K562 (cell line): ENCODE results near the gene CSTB. TPM values are rescaled to one million over a fixed set of nuclear protein-coding genes. Genes with fewer than 3 reads are reported as not detected.

Experiments
- DMBX1 ChIP-seq: fragments of 250-450 bp; sonication (Bioruptor Pico); IDR thresholded peaks from 2 replicates; pipeline ENCODE4 v1.8.0; 2022; ENCODE audit warnings: inconsistent platforms, mild to moderate bottlenecking, moderate library complexity, borderline replicate concordance
- JUND ChIP-seq, 2 experiments: IDR thresholded peaks; 2 replicates in 1 of 2; 3 replicates in 1 of 2; pipeline ENCODE4 v1.6.1; 2011; ENCODE audit warnings: borderline replicate concordance in 2 of 2, low read depth in 2 of 2, low read length in 2 of 2, improper control_type of control experiment in 1 of 2, missing biosample characterization in 1 of 2, missing genetic modification characterization in 1 of 2, missing genetic modification reagents in 1 of 2
- MAZ ChIP-seq, 2 experiments: fragments of 450-650 bp in 1 of 2; sonication (generic) in 1 of 2; formaldehyde crosslinking; IDR thresholded peaks in 1 of 2; conservative IDR thresholded peaks in 1 of 2; 2 replicates each; pipeline versions ENCODE4 v1.4.0 to v1.5.0; 2020; ENCODE audit warnings: mild to moderate bottlenecking in 1 of 2, missing genetic modification reagents in 1 of 2
- NCOA4 ChIP-seq: fragments of 450-650 bp; IDR thresholded peaks from 2 replicates; pipeline ENCODE4 v1.6.1; 2018; ENCODE audit warnings: mild to moderate bottlenecking; ENCODE audit not compliant: partially characterized antibody
- NR4A1 ChIP-seq, 2 experiments: fragments of 250-450 bp in 1 of 2; fragments of 450-650 bp in 1 of 2; sonication (Bioruptor Pico) in 1 of 2; IDR thresholded peaks; 2 replicates each; pipeline versions ENCODE4 v1.4.0 to v1.6.1; 2016 to 2020; ENCODE audit warnings: mild to moderate bottlenecking in 2 of 2, missing compliant biosample characterization in 1 of 2, missing genetic modification characterization in 1 of 2, moderate library complexity in 1 of 2
- SNRNP70 ChIP-seq: fragments of 200-400 bp; formaldehyde crosslinking; optimal IDR thresholded peaks from 2 replicates; pipeline ENCODE3; 2017; ENCODE audit warnings: low read depth, low read length
- ZNF239 ChIP-seq: fragments of 250-450 bp; sonication (Bioruptor Pico); IDR thresholded peaks from 2 replicates; pipeline ENCODE4 v1.4.0; 2020; ENCODE audit warnings: mild to moderate bottlenecking
- polyA plus RNA-seq, 8 experiments: library from polyadenylated mRNA; depleted of rRNA in 4 of 8; stranded (reverse) in 5 of 8; unstranded in 3 of 8; fragments of >200 nt; fragmentation: Nextera tagmentation in 2 of 8; fragmentation: Illumina TruSeq in 1 of 8; extraction: Ambion mirVana in 2 of 8; extraction: Trizol in 1 of 8; gene quantifications; 2 replicates each; pipeline versions ENCODE4 v1.2.1 to v1.2.3, GENCODE V29; 2011 to 2014; ENCODE audit warnings: inconsistent platforms in 1 of 8, missing spikeins in 1 of 8
- total RNA-seq, 7 experiments: library from RNA; depleted of rRNA in 6 of 7; stranded (reverse); fragments of >200 nt in 6 of 7; fragmentation: Illumina TruSeq in 2 of 7; extraction: Trizol in 2 of 7; gene quantifications; 2 replicates each; pipeline versions ENCODE4 v1.2.1 to v1.2.3, GENCODE V29; 2011 to 2021; ENCODE audit warnings: low replicate concordance in 1 of 7
- TF ChIP-seq, protein P1 (sequence below): IDR thresholded peaks from 3 replicates; pipeline ENCODE4 v1.6.1; 2011; ENCODE audit warnings: borderline replicate concordance, mild to moderate bottlenecking, moderate library complexity; ENCODE audit not compliant: insufficient read length; ENCODE audit errors: extremely low read depth
- TF ChIP-seq, protein P2 (sequence below): fragments of 250-450 bp; sonication (Bioruptor Pico); IDR thresholded peaks from 2 replicates; pipeline ENCODE4 v1.4.0; 2020

Gene CSTB
- total and polyA plus RNA-seq, 9 of the 15 experiments (the other 6 are each of a cell fraction or from before 2014, with no cell fraction given) = 12.4 to 65.0 (median 31.7) TPM

DNA sequence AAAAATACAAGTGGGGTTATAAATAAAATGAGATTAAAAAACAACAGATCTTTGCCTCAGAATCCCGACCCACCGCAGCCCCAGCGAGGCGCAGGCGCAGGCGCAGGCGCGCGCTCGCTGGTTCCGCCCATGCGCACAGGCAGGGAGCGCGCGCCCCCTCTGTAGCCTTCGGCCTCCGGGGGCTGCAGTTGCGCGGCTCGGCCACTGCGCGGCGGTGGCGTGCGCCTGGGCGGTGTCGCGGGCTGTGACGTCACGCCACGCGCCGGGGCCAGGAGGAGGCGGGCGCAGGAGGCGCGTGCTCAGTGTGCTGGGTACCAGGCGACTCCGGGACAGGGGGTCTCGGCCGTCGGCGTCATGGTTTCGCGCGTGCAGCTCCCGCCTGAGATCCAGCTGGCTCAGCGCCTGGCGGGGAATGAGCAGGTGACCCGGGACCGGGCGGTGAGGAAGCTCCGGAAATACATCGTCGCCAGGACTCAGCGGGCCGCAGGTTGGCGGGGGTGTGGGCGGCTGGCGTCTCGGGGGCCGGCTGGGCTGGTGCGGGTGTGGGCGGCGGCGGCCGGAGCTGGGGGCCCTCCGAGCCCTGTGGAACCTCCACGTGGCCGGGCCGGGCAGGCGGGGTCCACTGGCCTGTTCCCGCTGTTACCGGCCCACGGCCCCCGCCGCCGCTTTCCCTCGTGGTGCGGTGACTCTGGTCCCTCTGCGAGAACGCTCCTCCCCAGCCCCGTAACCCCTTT lies 13.3 kb upstream of the CSTB start, which contains the start of gene RRP1 (continued):
- no peak for TF ChIP-seq DMBX1 (CRISPR knock-in tag)
- peak; percentile 85 for TF ChIP-seq JUND (IDR thresholded peaks at IDR 0.05; ENCODE audit: borderline replicate concordance, low read depth, low read length)
- no peak; the same call in 2 of the 3 replicates for TF ChIP-seq JUND (tag; IDR thresholded peaks at IDR 0.05; ENCODE audit: borderline replicate concordance, low read depth, low read length)
- no peak for TF ChIP-seq SNRNP70
- TF ChIP-seq MAZ (CRISPR knock-in tag; conservative IDR thresholded peaks at IDR 0.05 in 1 of 2, IDR thresholded peaks at IDR 0.05 in 1 of 2) = peak; percentile 80 to 98
- TF ChIP-seq, protein P1, sequence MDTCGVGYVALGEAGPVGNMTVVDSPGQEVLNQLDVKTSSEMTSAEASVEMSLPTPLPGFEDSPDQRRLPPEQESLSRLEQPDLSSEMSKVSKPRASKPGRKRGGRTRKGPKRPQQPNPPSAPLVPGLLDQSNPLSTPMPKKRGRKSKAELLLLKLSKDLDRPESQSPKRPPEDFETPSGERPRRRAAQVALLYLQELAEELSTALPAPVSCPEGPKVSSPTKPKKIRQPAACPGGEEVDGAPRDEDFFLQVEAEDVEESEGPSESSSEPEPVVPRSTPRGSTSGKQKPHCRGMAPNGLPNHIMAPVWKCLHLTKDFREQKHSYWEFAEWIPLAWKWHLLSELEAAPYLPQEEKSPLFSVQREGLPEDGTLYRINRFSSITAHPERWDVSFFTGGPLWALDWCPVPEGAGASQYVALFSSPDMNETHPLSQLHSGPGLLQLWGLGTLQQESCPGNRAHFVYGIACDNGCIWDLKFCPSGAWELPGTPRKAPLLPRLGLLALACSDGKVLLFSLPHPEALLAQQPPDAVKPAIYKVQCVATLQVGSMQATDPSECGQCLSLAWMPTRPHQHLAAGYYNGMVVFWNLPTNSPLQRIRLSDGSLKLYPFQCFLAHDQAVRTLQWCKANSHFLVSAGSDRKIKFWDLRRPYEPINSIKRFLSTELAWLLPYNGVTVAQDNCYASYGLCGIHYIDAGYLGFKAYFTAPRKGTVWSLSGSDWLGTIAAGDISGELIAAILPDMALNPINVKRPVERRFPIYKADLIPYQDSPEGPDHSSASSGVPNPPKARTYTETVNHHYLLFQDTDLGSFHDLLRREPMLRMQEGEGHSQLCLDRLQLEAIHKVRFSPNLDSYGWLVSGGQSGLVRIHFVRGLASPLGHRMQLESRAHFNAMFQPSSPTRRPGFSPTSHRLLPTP = no peak
- TF ChIP-seq NR4A1 (CRISPR knock-in tag; IDR thresholded peaks at IDR 0.05) = no peak
- TF ChIP-seq NR4A1 (tag; IDR thresholded peaks at IDR 0.05) = no peak; the same call in 1 of the 2 replicates
- TF ChIP-seq ZNF239 (CRISPR knock-in tag) = no peak
- TF ChIP-seq, protein P2, sequence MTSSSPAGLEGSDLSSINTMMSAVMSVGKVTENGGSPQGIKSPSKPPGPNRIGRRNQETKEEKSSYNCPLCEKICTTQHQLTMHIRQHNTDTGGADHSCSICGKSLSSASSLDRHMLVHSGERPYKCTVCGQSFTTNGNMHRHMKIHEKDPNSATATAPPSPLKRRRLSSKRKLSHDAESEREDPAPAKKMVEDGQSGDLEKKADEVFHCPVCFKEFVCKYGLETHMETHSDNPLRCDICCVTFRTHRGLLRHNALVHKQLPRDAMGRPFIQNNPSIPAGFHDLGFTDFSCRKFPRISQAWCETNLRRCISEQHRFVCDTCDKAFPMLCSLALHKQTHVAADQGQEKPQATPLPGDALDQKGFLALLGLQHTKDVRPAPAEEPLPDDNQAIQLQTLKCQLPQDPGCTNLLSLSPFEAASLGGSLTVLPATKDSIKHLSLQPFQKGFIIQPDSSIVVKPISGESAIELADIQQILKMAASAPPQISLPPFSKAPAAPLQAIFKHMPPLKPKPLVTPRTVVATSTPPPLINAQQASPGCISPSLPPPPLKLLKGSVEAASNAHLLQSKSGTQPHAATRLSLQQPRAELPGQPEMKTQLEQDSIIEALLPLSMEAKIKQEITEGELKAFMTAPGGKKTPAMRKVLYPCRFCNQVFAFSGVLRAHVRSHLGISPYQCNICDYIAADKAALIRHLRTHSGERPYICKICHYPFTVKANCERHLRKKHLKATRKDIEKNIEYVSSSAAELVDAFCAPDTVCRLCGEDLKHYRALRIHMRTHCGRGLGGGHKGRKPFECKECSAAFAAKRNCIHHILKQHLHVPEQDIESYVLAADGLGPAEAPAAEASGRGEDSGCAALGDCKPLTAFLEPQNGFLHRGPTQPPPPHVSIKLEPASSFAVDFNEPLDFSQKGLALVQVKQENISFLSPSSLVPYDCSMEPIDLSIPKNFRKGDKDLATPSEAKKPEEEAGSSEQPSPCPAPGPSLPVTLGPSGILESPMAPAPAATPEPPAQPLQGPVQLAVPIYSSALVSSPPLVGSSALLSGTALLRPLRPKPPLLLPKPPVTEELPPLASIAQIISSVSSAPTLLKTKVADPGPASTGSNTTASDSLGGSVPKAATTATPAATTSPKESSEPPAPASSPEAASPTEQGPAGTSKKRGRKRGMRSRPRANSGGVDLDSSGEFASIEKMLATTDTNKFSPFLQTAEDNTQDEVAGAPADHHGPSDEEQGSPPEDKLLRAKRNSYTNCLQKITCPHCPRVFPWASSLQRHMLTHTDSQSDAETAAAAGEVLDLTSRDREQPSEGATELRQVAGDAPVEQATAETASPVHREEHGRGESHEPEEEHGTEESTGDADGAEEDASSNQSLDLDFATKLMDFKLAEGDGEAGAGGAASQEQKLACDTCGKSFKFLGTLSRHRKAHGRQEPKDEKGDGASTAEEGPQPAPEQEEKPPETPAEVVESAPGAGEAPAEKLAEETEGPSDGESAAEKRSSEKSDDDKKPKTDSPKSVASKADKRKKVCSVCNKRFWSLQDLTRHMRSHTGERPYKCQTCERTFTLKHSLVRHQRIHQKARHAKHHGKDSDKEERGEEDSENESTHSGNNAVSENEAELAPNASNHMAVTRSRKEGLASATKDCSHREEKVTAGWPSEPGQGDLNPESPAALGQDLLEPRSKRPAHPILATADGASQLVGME (CRISPR knock-in tag) = peak; percentile 82
- TF ChIP-seq NCOA4 = no peak
